Effector memory CD8-positive, alpha-beta T cell (primary cell): ENCODE data around the gene PROZ.

Experiments
- ATAC-seq: fragments of 150-1000 bp; cut with Tn5 transposase; replicated peaks from 2 replicates; pipeline ENCODE4 v1.10.0; 2021; ENCODE audit warnings: mild to moderate bottlenecking, moderate library complexity
- DNase-seq, 3 experiments: peaks; one replicate each; pipeline ENCODE4 v3.0.0; 2021
- H3K27ac Mint-ChIP-seq, 2 donors: one replicate each; pipeline ENCODE4 v1.8.0; 2022; ENCODE audit warnings: mild to moderate bottlenecking in 2 of 2, mixed read lengths in 2 of 2, moderate library complexity in 2 of 2
- H3K27me3 Mint-ChIP-seq, 2 donors: one replicate each; pipeline ENCODE4 v1.8.0; 2022; ENCODE audit warnings: mixed read lengths in 2 of 2
- H3K36me3 Mint-ChIP-seq: one replicate; pipeline ENCODE4 v1.8.0; 2022; ENCODE audit warnings: mild to moderate bottlenecking, moderate library complexity, mixed read lengths; ENCODE audit not compliant: insufficient read depth
- H3K4me1 Mint-ChIP-seq, 2 donors: one replicate each; pipeline ENCODE4 v1.8.0; 2022; ENCODE audit warnings: low read depth in 2 of 2, mixed read lengths in 2 of 2
- H3K4me3 Mint-ChIP-seq, 2 donors: one replicate each; pipeline ENCODE4 v1.8.0; 2022; ENCODE audit warnings: mild to moderate bottlenecking in 2 of 2, mixed read lengths in 2 of 2, moderate library complexity in 2 of 2
- H3K9me3 Mint-ChIP-seq, 2 donors: one replicate each; pipeline ENCODE4 v1.8.0; 2022; ENCODE audit warnings: mixed read lengths in 2 of 2

The PROZ gene

GRCh38 chr13:113172419-113172926 lies 14.0 kb downstream of the PROZ start:
- peak overlapping the region in 1 of 2 donors; percentile 35 for H3K27ac Mint-ChIP-seq
- H3K4me3 Mint-ChIP-seq, result no peak overlapping the region
- H3K9me3 Mint-ChIP-seq, result peaks cover 2 to 7% of the 10 kb centered on the region in 2 donors
- ATAC-seq (no peak), DNase-seq (no peak)
- H3K27me3 Mint-ChIP-seq, result no peaks in the 10 kb centered on the region
- H3K4me1 Mint-ChIP-seq, result peaks cover 27 to 28% of the 10 kb centered on the region in 2 donors
- H3K36me3 Mint-ChIP-seq, result peaks cover 12% of the 10 kb centered on the region

- peak overlapping the region; percentile 64 to 74 for H3K4me3 Mint-ChIP-seq
- DNase-seq, result peak in 2 of 3 experiments; percentile 65 to 70
- peak; percentile 99 for ATAC-seq
Observed at GRCh38 chr13:113176280-113176679, 17.8 kb downstream of the PROZ start.

DNA sequence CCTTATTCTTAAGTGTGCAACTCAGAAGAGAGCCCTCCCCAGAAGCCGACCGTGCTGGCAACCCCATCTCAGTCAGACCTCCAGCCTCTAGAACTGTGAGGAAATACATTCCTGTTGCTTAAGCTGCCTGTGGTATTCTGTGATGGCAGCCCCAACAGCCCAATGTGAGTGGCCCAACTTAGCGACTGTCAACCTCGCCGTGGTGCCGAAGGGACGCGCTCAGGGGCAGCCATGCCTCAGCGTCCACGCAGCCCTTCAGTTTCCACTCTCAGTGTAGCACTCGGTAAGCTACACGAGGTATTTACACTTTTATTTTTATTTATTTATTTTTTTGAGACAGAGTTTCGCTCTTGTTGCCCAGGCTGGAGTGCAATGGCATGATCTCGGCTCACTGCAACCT lies 18.4 kb downstream of the PROZ start:
- no peaks in the 10 kb centered on the region for H3K27me3 Mint-ChIP-seq
- H3K9me3 Mint-ChIP-seq, result peaks cover 0 to 2% of the 10 kb centered on the region in 2 donors
- peaks cover 36 to 43% of the 10 kb centered on the region in 2 donors for H3K4me1 Mint-ChIP-seq
- DNase-seq (no peak), ATAC-seq (no peak)
- H3K36me3 Mint-ChIP-seq, result peaks cover 34% of the 10 kb centered on the region
- peak overlapping the region; percentile 96 to 97 for H3K27ac Mint-ChIP-seq
- H3K4me3 Mint-ChIP-seq, result no peak overlapping the region

More at GRCh38 chr13:113176280-113176679, 17.8 kb downstream of the PROZ start:
- Mint-ChIP-seq H3K27ac (peak overlapping the region; percentile 96 to 97), H3K4me1 (peaks cover 35 to 45% of the 10 kb centered on the region in 2 donors), H3K9me3 (peaks cover 0 to 2% of the 10 kb centered on the region in 2 donors), H3K27me3 (no peaks in the 10 kb centered on the region), H3K36me3 (peaks cover 34% of the 10 kb centered on the region)

DNA sequence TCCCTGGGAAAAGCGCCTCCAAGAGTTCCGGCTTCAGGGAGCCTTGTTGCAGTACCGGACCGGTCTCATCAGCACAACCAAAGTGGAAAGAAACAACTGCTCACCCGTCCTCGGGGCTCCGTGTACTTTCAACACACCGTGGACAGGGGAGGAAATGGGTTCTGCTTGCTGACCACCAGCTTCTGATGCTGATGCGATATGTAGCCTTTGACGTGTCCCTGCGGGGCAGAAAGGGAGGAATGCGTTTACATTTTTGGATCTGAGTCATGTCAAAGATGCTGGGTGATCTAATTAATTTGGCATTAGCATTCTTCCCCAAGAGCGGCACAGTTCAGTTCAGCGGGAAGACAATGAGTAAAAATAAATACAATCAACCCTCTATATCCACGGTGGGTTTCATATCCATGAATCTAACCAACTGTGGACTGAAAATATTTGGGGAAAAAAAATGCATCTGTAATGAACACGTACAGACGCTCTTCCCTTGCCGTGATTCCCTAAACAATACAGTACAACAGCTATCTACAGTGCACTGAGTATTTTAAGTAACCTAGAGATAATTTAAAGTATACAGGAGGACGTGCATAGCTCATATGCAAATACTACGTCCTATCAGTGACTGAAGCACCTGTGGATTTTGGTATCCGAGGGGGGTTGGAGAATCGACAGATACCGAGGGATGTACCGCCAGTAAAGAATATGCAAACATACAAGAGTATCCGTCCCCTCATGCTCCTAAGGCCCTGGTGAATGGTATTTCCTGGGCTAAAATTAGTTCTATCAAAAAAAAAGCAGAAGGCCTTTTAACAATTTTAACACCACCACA lies 19.8 kb downstream of the PROZ start:
- H3K27ac Mint-ChIP-seq, result peak overlapping the region in 1 of 2 donors; percentile 44
- peaks cover 0 to 2% of the 10 kb centered on the region in 2 donors for H3K9me3 Mint-ChIP-seq
- H3K4me1 Mint-ChIP-seq, result peaks cover 33 to 43% of the 10 kb centered on the region in 2 donors
- DNase-seq (no peak), ATAC-seq (no peak)
- H3K36me3 Mint-ChIP-seq, result peaks cover 34% of the 10 kb centered on the region
- H3K4me3 Mint-ChIP-seq, result no peak overlapping the region
- no peaks in the 10 kb centered on the region for H3K27me3 Mint-ChIP-seq

GRCh38 chr13:113178896-113179167 lies 20.4 kb downstream of the PROZ start:
- Mint-ChIP-seq H3K4me1 (peaks cover 39 to 49% of the 10 kb centered on the region in 2 donors), H3K4me3 (no peak overlapping the region), H3K36me3 (peaks cover 39% of the 10 kb centered on the region), H3K27ac (peak overlapping the region in 1 of 2 donors; percentile 44), H3K27me3 (no peaks in the 10 kb centered on the region), H3K9me3 (peaks cover 0 to 2% of the 10 kb centered on the region in 2 donors)
- ATAC-seq, result no peak
- no peak for DNase-seq

DNA sequence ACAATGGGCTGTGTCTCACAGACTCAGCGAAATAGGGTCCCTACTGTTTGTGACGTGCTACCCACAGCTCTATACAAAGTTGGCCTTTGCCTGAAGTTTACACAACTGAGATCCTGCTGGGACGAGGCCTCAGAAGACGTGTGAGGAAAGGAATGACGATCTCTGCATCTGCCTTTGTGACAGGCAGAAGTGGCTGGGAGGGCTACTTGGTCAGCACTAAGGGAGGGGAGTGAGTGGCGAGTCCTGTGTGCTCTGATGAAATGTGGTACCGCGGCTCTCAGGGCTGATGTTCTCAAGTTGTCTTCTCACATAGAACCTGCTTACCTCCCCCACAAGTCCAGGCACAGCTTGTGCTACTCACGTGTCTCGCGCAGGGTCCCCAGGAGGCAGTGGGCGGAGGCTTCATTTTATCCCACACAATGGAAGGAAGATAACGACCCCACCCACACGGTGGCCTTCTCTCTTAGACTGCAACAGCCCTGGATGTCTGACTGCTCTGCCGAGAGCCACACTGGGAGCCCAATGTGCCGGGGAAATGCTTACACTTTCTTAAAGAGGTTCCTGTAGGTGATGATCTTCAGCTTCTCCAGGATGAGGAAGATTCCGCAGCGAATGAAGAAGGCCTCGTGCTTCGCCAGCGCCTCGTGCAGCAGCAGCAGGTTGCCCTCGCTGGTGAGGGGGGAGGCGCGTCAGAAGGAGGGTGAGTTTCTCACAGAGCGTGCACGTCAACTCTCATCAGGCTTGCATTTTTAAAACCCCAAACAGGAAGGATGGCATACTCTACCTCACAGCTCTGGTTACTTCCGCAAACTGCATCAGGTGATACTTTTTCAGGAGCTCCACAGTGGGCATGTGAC lies 21.2 kb downstream of the PROZ start:
- Mint-ChIP-seq H3K4me3 (peak overlapping the region; percentile 32 to 64), H3K36me3 (peaks cover 40% of the 10 kb centered on the region), H3K27ac (peak overlapping the region; percentile 85 to 91), H3K4me1 (peaks cover 40 to 45% of the 10 kb centered on the region in 2 donors), H3K9me3 (peaks cover 0 to 2% of the 10 kb centered on the region in 2 donors), H3K27me3 (no peaks in the 10 kb centered on the region)
- DNase-seq (peak in 2 of 3 experiments; percentile 27 to 36), ATAC-seq (peak; percentile 57)

DNA sequence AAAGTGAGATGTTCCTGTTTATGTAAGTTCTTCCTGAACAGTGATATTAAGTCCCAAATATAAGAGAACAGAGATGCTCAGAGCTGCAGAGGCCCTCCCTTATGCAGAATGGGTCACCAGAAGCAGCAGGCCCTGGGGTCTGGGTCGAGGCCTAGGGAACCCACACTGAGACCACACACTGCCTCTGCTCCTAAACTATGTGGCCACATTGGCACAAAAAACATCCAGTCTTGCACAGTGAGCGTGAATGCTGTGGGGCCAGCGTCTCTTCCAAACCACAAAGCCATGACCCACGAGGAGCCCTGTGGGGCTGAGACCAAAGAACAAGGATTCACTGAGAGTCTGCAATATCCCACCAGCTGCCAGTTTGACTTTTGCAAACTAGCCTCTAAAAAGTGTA lies 23.6 kb downstream of the PROZ start:
- Mint-ChIP-seq H3K27me3 (no peaks in the 10 kb centered on the region), H3K4me3 (peak overlapping the region in 1 of 2 donors; percentile 43), H3K4me1 (peaks cover 46 to 58% of the 10 kb centered on the region in 2 donors), H3K36me3 (peaks cover 50% of the 10 kb centered on the region), H3K9me3 (no peaks in the 10 kb centered on the region), H3K27ac (peak overlapping the region; percentile 52 to 91)
- no peak for DNase-seq
- no peak for ATAC-seq

DNA sequence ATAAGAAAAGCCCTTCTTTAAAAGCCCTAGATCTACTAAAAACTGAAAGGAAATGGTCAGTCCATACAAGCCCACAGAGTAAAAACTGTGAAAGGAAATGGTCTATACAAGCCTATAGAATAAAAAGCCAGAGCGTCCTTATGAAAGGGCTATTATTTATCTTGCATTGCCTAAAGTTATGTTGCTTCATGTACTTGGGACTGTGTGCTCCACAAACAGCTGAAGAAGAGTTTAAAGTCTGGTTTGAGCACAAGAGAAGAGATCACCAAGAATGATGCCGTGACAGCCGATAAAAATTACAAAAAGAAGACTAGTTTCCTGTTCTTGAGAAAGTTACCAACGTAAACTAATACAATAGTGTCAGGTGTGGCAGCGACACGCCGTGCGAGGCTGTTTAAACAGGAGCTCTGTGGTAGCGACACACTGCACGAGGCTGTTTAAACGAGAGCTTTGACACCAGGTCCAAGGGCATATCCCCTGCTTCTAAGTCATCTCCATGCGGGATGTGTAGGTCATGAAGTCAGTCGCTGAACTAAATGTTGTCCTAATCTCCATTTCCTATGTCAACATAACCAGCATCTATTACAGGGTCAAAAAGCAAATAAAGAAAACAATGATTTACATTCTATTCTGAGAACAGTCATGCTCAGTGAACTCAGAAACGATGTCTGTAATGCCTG lies 25.1 kb downstream of the PROZ start:
- peaks cover 56 to 63% of the 10 kb centered on the region in 2 donors for H3K4me1 Mint-ChIP-seq
- ATAC-seq, result no peak
- no peaks in the 10 kb centered on the region for H3K27me3 Mint-ChIP-seq
- H3K36me3 Mint-ChIP-seq, result peaks cover 37% of the 10 kb centered on the region
- H3K27ac Mint-ChIP-seq, result peak overlapping the region; percentile 81 to 98
- H3K4me3 Mint-ChIP-seq, result peak overlapping the region; percentile 51 to 95
- DNase-seq, result no peak
- H3K9me3 Mint-ChIP-seq, result no peaks in the 10 kb centered on the region

GRCh38 chr13:113184568-113185440 lies 26.4 kb downstream of the PROZ start:
- DNase-seq, result peak in 2 of 3 experiments; percentile 34 to 42
- Mint-ChIP-seq H3K27ac (peak overlapping the region; percentile 94 to 98), H3K4me1 (peaks cover 52 to 63% of the 10 kb centered on the region in 2 donors), H3K27me3 (no peaks in the 10 kb centered on the region), H3K4me3 (peak overlapping the region; percentile 90 to 95), H3K36me3 (peaks cover 32% of the 10 kb centered on the region), H3K9me3 (no peaks in the 10 kb centered on the region)
- ATAC-seq, result peak; percentile 64

- Mint-ChIP-seq H3K27ac (peak overlapping the region; percentile 94 to 98), H3K9me3 (no peaks in the 10 kb centered on the region), H3K4me1 (peaks cover 42 to 51% of the 10 kb centered on the region in 2 donors), H3K27me3 (no peaks in the 10 kb centered on the region), H3K4me3 (peak overlapping the region; percentile 90 to 95), H3K36me3 (peaks cover 35% of the 10 kb centered on the region)
- ATAC-seq, result peak; percentile 70
- peak in 2 of 3 experiments; percentile 23 to 35 for DNase-seq
Observed at GRCh38 chr13:113186061-113186900, 27.8 kb downstream of the PROZ start.

DNA sequence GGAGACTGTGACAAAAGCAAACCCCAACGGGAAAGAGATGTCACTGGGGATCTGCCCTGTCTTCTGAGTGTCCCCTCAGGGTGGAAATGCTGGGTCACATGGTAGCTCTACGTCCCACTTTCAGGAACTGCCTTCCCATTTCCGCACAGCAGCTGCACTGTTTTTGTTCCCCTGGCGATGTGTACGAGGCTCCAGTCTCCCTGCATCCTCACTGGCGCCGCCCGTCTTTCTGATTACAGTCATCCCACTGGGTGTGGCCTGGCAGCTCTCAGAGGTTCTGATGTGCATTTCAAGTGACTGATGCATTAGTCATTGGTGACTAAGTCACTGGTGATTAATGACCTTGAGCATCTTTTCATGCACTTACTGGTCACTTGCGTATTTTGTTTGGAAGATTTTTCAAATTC lies 28.8 kb downstream of the PROZ start:
- ATAC-seq, result no peak
- Mint-ChIP-seq H3K4me3 (peak overlapping the region; percentile 70), H3K9me3 (no peaks in the 10 kb centered on the region), H3K27me3 (no peaks in the 10 kb centered on the region), H3K27ac (peak overlapping the region; percentile 94 to 98), H3K4me1 (peaks cover 39 to 49% of the 10 kb centered on the region in 2 donors), H3K36me3 (peaks cover 37% of the 10 kb centered on the region)
- no peak for DNase-seq
